GM12891 (cell line): ENCODE measurements around the gene IFNW1.

Source experiments
- POLR2A ChIP-seq: IDR thresholded peaks from 2 replicates; pipeline ENCODE4 v1.6.1; 2011; ENCODE audit warnings: low read depth, low read length, control low read depth
- POLR2AphosphoS5 ChIP-seq: IDR thresholded peaks from 2 replicates; pipeline ENCODE4 v1.6.1; 2011; ENCODE audit warnings: low read depth, low read length, control low read depth
- TAF1 ChIP-seq: IDR thresholded peaks from 2 replicates; pipeline ENCODE4 v1.6.1; 2011; ENCODE audit warnings: low read depth, low read length, control low read depth

DNA sequence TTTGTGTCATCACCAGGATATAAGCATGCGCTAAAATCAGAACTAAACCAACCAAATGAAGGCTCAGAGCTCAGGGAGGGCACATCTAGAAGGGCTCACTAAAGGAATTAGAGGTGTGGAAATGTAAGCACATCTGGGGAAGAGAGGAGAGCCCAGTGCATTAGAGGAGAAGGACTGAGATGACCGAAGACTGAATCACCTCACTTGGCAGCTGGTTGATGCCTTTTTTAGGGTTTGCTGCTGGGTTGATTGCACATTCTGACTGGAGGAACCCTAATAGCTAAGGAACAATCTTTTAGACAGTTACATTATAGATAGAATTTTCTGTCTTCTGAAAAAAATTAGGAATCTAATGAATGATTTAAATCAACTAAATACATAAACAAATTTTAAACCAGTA, 33.0 kb upstream of the IFNW1 start:
- TF ChIP-seq TAF1, result no peak
- no peak for TF ChIP-seq POLR2A
- no peak for TF ChIP-seq POLR2AphosphoS5
